ENCODE measurements around the gene SYN1. TPM values are rescaled to one million over a fixed set of nuclear protein-coding genes. Genes with fewer than 3 reads are reported as not detected.
A peak's percentile ranks its signal among the peaks of the same experiment; 100 is the strongest.

Gene SYN1
- total RNA-seq, 3 donors from 2014 or later (not counting 1 experiment from before 2014, with no cell fraction given): 0.40 TPM; not detected in 2

DNA sequence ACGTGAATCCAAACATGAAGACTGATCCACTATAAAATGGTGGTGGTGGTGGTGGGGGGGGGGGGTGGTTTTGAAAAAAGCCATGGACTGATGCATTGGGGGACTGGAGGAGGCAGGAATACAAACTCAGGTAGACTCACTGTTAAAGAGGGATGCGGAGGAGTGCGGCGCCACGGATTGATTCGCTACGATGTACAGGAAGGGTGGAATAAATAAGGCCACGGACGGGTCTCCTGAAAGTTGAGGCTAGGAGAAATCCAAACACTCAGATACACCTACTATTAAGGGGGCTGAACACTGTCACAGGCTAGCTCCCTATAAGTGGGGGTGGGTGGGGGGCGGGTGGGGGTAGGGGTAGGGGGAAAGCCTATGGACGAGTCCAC is 30.1 kb upstream of the SYN1 start:
- 5% methylated on average over 2 of the region's 11 CpGs for WGBS (ENCODE audit: insufficient coverage)
- intact Hi-C loops (cut with micrococcal nuclease): loop anchor here (2.0 to 10.0 kb wide), 3 partner anchors 15 to 435 kb away; partner anchors contain the start of gene CDK16
- no peaks in the 10 kb centered on the region for H3K27me3 Mint-ChIP-seq (ENCODE audit: low read depth in 2 of 2)
- H3K27ac Mint-ChIP-seq: peak overlapping the region in 1 of 2 donors; percentile 85
- H3K4me3 Mint-ChIP-seq: peak overlapping the region; percentile 88
- no peaks in the 10 kb centered on the region for H3K36me3 Mint-ChIP-seq
- no peak overlapping the region for H3K27ac ChIP-seq (ENCODE audit: low read length)
- H3K36me3 ChIP-seq (ENCODE audit: control insufficient read depth, insufficient read depth, low read length): peaks cover 5% of the 10 kb centered on the region
- TF ChIP-seq, protein P1, sequence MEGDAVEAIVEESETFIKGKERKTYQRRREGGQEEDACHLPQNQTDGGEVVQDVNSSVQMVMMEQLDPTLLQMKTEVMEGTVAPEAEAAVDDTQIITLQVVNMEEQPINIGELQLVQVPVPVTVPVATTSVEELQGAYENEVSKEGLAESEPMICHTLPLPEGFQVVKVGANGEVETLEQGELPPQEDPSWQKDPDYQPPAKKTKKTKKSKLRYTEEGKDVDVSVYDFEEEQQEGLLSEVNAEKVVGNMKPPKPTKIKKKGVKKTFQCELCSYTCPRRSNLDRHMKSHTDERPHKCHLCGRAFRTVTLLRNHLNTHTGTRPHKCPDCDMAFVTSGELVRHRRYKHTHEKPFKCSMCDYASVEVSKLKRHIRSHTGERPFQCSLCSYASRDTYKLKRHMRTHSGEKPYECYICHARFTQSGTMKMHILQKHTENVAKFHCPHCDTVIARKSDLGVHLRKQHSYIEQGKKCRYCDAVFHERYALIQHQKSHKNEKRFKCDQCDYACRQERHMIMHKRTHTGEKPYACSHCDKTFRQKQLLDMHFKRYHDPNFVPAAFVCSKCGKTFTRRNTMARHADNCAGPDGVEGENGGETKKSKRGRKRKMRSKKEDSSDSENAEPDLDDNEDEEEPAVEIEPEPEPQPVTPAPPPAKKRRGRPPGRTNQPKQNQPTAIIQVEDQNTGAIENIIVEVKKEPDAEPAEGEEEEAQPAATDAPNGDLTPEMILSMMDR (IDR thresholded peaks at IDR 0.05): no peak
- DNase-seq (no peak), ATAC-seq (no peak)
- no peaks in the 10 kb centered on the region for H3K27me3 ChIP-seq (ENCODE audit: control insufficient read depth, insufficient read depth, low read length)
- no peaks in the 10 kb centered on the region for H3K9me3 Mint-ChIP-seq
- peaks cover 22% of the 10 kb centered on the region for H3K4me1 ChIP-seq (ENCODE audit: control insufficient read depth, insufficient read depth, low read length)
- peak overlapping the region; percentile 56 for H3K4me3 ChIP-seq (ENCODE audit: low read length)
- no peaks in the 10 kb centered on the region for H3K9me3 ChIP-seq (ENCODE audit: control insufficient read depth, insufficient read depth, low read length)
- peaks cover 15 to 26% of the 10 kb centered on the region in 2 donors for H3K4me1 Mint-ChIP-seq

DNA sequence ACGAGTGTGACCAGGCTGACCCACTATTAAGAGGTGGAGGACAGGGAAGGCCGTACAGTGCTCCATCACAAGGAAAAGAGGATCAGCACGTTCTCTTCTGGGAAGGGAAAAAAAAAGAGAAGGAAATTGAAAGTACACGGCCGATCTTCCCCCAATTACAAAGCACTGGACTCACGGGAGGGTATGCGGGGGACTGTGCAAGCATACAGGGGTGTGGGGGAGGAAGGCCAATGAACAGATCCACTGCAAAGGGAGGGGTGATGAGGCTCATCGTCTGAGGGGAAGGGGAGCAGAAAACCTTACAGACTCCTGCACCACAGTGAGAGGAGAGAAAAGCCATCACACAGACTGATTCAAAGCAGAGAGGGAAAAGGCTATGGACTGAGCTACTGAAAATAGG is 29.6 kb upstream of the SYN1 start:
- 41% methylated on average over 4 of the region's 8 CpGs for WGBS (ENCODE audit: insufficient coverage)
- TF ChIP-seq, protein P1 (IDR thresholded peaks at IDR 0.05): no peak
- peak overlapping the region in 1 of 2 donors; percentile 85 for H3K27ac Mint-ChIP-seq
- Histone ChIP-seq H3K9me3 (ENCODE audit: control insufficient read depth, insufficient read depth, low read length) (no peaks in the 10 kb centered on the region), H3K27me3 (ENCODE audit: control insufficient read depth, insufficient read depth, low read length) (no peaks in the 10 kb centered on the region), H3K4me3 (ENCODE audit: low read length) (no peak overlapping the region), H3K4me1 (ENCODE audit: control insufficient read depth, insufficient read depth, low read length) (peaks cover 22% of the 10 kb centered on the region), H3K27ac (ENCODE audit: low read length) (no peak overlapping the region), H3K36me3 (ENCODE audit: control insufficient read depth, insufficient read depth, low read length) (peaks cover 5% of the 10 kb centered on the region)
- intact Hi-C loops (cut with micrococcal nuclease): no loop called here
- H3K9me3 Mint-ChIP-seq: no peaks in the 10 kb centered on the region
- H3K4me1 Mint-ChIP-seq: peaks cover 15 to 31% of the 10 kb centered on the region in 2 donors
- DNase-seq: no peak
- no peak for ATAC-seq
- H3K4me3 Mint-ChIP-seq: peak overlapping the region; percentile 66
- H3K36me3 Mint-ChIP-seq: no peaks in the 10 kb centered on the region
- H3K27me3 Mint-ChIP-seq (ENCODE audit: low read depth in 2 of 2): no peaks in the 10 kb centered on the region

DNA sequence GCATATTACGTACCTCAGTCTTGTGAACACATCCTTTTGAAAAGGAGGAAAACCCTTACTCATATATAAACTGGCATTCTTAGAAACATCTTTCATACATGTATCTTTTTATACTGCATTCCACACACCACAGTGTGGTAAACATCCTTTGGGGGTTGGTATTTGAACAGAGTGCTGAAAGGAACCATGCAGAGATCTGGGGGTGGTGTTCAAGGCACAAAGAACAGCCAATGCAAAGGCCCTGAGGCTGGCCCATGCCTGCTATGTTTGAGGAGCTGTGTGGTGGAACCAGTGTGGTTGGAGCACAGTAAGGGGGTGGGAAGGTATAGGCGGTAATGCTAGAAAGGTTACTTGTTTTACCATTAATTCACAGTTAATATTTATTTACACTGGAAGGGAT is 28.7 kb upstream of the SYN1 start:
- H3K36me3 Mint-ChIP-seq: no peaks in the 10 kb centered on the region
- H3K4me3 Mint-ChIP-seq: peak overlapping the region; percentile 26
- H3K27ac ChIP-seq (ENCODE audit: low read length): no peak overlapping the region
- peaks cover 22% of the 10 kb centered on the region for H3K4me1 ChIP-seq (ENCODE audit: control insufficient read depth, insufficient read depth, low read length)
- WGBS (ENCODE audit: insufficient coverage): 100% methylated on average over 1 of the region's 2 CpGs
- ATAC-seq (no peak), DNase-seq (no peak)
- H3K36me3 ChIP-seq (ENCODE audit: control insufficient read depth, insufficient read depth, low read length): peaks cover 4% of the 10 kb centered on the region
- TF ChIP-seq, protein P1 (IDR thresholded peaks at IDR 0.05): no peak
- intact Hi-C loops (cut with micrococcal nuclease): no loop called here
- no peak overlapping the region for H3K4me3 ChIP-seq (ENCODE audit: low read length)
- H3K27me3 ChIP-seq (ENCODE audit: control insufficient read depth, insufficient read depth, low read length): no peaks in the 10 kb centered on the region
- H3K9me3 ChIP-seq (ENCODE audit: control insufficient read depth, insufficient read depth, low read length): no peaks in the 10 kb centered on the region
- no peaks in the 10 kb centered on the region for H3K27me3 Mint-ChIP-seq (ENCODE audit: low read depth in 2 of 2)
- peaks cover 15 to 33% of the 10 kb centered on the region in 2 donors for H3K4me1 Mint-ChIP-seq
- no peak overlapping the region for H3K27ac Mint-ChIP-seq
- H3K9me3 Mint-ChIP-seq: no peaks in the 10 kb centered on the region

DNA sequence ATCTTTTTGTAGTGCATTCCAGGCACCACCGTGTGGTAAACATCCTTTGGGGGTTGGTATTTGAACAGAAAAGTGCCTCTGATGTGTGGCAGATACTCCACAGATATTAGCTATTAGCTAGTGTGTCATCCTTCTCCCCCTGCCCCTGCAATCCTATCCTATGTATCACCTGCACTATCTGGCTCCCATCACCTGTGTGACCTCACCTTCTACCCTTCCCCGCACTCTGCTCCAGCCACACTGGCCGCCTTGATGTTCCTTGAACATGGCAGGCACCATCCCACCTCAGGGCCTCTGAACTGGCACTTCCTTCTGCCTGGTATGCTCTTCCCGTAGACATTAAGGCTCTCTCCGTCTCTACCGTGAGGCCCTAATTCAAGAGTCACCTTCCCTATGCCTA is 27.0 kb upstream of the SYN1 start:
- Histone ChIP-seq H3K4me3 (ENCODE audit: low read length) (no peak overlapping the region), H3K36me3 (ENCODE audit: control insufficient read depth, insufficient read depth, low read length) (no peaks in the 10 kb centered on the region), H3K27ac (ENCODE audit: low read length) (no peak overlapping the region), H3K27me3 (ENCODE audit: control insufficient read depth, insufficient read depth, low read length) (no peaks in the 10 kb centered on the region), H3K9me3 (ENCODE audit: control insufficient read depth, insufficient read depth, low read length) (no peaks in the 10 kb centered on the region), H3K4me1 (ENCODE audit: control insufficient read depth, insufficient read depth, low read length) (peaks cover 22% of the 10 kb centered on the region)
- Mint-ChIP-seq H3K9me3 (no peaks in the 10 kb centered on the region), H3K27ac (no peak overlapping the region), H3K36me3 (no peaks in the 10 kb centered on the region), H3K27me3 (ENCODE audit: low read depth in 2 of 2) (no peaks in the 10 kb centered on the region), H3K4me1 (peaks cover 15 to 33% of the 10 kb centered on the region in 2 donors), H3K4me3 (no peak overlapping the region)
- DNase-seq (no peak), ATAC-seq (no peak)
- WGBS (ENCODE audit: insufficient coverage): 98% methylated on average over 5 of the region's 6 CpGs
- TF ChIP-seq, protein P1 (IDR thresholded peaks at IDR 0.05): no peak
- intact Hi-C loops (cut with micrococcal nuclease): no loop called here
